Breast epithelium (tissue), 3 donors: Measurements from ENCODE around the gene HSD17B11.

Experiments
- CTCF ChIP-seq, 3 donors: fragments of 450-650 bp; IDR thresholded peaks; one replicate each; pipeline ENCODE4 v1.5.1; 2016 to 2017; ENCODE audit warnings: antibody characterized with exemption in 3 of 3, mild to moderate bottlenecking in 3 of 3, moderate library complexity in 3 of 3
- POLR2A ChIP-seq: fragments of 450-650 bp; IDR thresholded peaks from one replicate; pipeline ENCODE4 v1.6.1; 2016; ENCODE audit warnings: antibody characterized with exemption, mild to moderate bottlenecking, moderate library complexity
- POLR2AphosphoS5 ChIP-seq, 3 donors: sonication (generic); formaldehyde crosslinking; IDR thresholded peaks; one replicate each; pipeline ENCODE4 v1.6.1; 2017; ENCODE audit warnings: antibody characterized with exemption in 3 of 3

GRCh38 chr4:87391576-87392054 lies 627 bp upstream of the HSD17B11 start:
- TF ChIP-seq CTCF (IDR thresholded peaks at IDR 0.05) (no peak), POLR2AphosphoS5 (IDR thresholded peaks at IDR 0.05) (no peak), POLR2A (no peak)
